Upper lobe of right lung (tissue), 1 donor: ENCODE measurements around the gene SLC30A1. TPM values are rescaled to one million over a fixed set of nuclear protein-coding genes. Genes with fewer than 3 reads are reported as not detected.

ENCODE experiments used
- ATAC-seq: fragments of 200-7000 bp; cut with Tn5 transposase; one replicate; pipeline ENCODE4 v1.9.1; 2020; ENCODE audit warnings: mild to moderate bottlenecking, moderate library complexity
- DNase-seq: peaks from one replicate; pipeline ENCODE4 v3.0.0-alpha.2; 2020
- H3K27ac ChIP-seq: fragments of 200-600 bp; one replicate; pipeline ENCODE4 v1.8.0; 2022
- H3K27me3 ChIP-seq: fragments of 200-600 bp; one replicate; pipeline ENCODE4 v1.8.0; 2022; ENCODE audit warnings: mild to moderate bottlenecking
- H3K36me3 ChIP-seq: fragments of 200-600 bp; one replicate; pipeline ENCODE4 v1.8.0; 2022
- H3K4me1 ChIP-seq: fragments of 200-600 bp; one replicate; pipeline ENCODE4 v1.8.0; 2022
- H3K4me3 ChIP-seq: fragments of 200-600 bp; one replicate; pipeline ENCODE4 v1.8.0; 2022; ENCODE audit warnings: mild to moderate bottlenecking
- H3K9me3 ChIP-seq: fragments of 200-600 bp; one replicate; pipeline ENCODE4 v1.8.0; 2022
- CTCF ChIP-seq: fragments of 200-600 bp; IDR thresholded peaks from one replicate; pipeline ENCODE4 v1.8.0; 2022; ENCODE audit warnings: antibody characterized with exemption
- intact Hi-C: fragments of 100-400 bp; cut with DNase I; formaldehyde crosslinking; loops from one replicate; pipeline ENCODE4 v1.11.0; 2022
- total RNA-seq: library from RNA; stranded (reverse); fragmentation: NEBNext Ultra II Directional; extraction: Animal tissue kit (Norgen Biotek cat#: 25700); gene quantifications from one replicate; pipeline ENCODE4 v1.2.1, GENCODE V29; 2021
- donor health status: DM: no; HTN: yes; CAD: no; lungs with severe emphysema.

The SLC30A1 gene
- total RNA-seq, 1 donor from 2014 or later: 15.6 TPM

DNA sequence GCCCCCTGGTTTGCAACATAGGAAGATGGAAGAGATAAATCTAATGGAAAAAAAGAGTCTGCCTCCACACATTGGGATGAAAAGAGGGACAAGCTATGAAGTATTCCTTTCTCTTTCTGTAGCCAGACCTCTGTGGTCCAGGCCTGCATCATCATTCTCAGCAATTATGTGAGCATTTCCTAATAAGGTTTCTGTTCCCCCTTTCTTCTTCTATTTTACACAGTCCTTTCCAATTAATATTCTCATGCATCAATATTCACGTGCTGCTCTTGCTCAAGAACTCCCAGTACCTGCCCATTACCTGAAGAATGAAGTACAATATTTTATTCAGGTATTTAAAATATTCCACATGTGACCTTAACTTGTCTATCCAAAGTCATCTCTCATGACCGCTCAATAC is 8.2 kb upstream of the SLC30A1 start:
- intact Hi-C loops: no loop called here
- no peaks in the 10 kb centered on the region for H3K27me3 ChIP-seq
- H3K4me1 ChIP-seq: peaks cover 21% of the 10 kb centered on the region
- no peak overlapping the region for H3K4me3 ChIP-seq
- H3K9me3 ChIP-seq: no peaks in the 10 kb centered on the region
- TF ChIP-seq CTCF: no peak
- H3K36me3 ChIP-seq: no peaks in the 10 kb centered on the region
- no peak overlapping the region for H3K27ac ChIP-seq
- peak; percentile 40 for ATAC-seq
- DNase-seq: no peak

- DNase-seq: no peak
- intact Hi-C loops: no loop called here
- peaks cover 24% of the 10 kb centered on the region for H3K4me1 ChIP-seq
- no peak overlapping the region for H3K27ac ChIP-seq
- no peak overlapping the region for H3K4me3 ChIP-seq
- no peak for TF ChIP-seq CTCF
- no peak for ATAC-seq
- H3K36me3 ChIP-seq: no peaks in the 10 kb centered on the region
- H3K27me3 ChIP-seq: no peaks in the 10 kb centered on the region
- H3K9me3 ChIP-seq: no peaks in the 10 kb centered on the region
Measured at GRCh38 chr1:211586538-211586937, 7.6 kb upstream of the SLC30A1 start.

- no peak for TF ChIP-seq CTCF
- Histone ChIP-seq H3K4me1 (peaks cover 18% of the 10 kb centered on the region), H3K36me3 (no peaks in the 10 kb centered on the region), H3K4me3 (no peak overlapping the region), H3K27me3 (no peaks in the 10 kb centered on the region), H3K27ac (no peak overlapping the region), H3K9me3 (no peaks in the 10 kb centered on the region)
- intact Hi-C loops: no loop called here
- no peak for DNase-seq
- ATAC-seq: no peak
Measured at GRCh38 chr1:211583011-211583992, 4.3 kb upstream of the SLC30A1 start.

- Histone ChIP-seq H3K36me3 (no peaks in the 10 kb centered on the region), H3K27ac (peak overlapping the region; percentile 40), H3K9me3 (no peaks in the 10 kb centered on the region), H3K27me3 (no peaks in the 10 kb centered on the region), H3K4me3 (no peak overlapping the region), H3K4me1 (peaks cover 18% of the 10 kb centered on the region)
- DNase-seq (no peak), ATAC-seq (no peak)
- no peak for TF ChIP-seq CTCF
- intact Hi-C loops: no loop called here
Measured at GRCh38 chr1:211581526-211581925, 2.6 kb upstream of the SLC30A1 start.

DNA sequence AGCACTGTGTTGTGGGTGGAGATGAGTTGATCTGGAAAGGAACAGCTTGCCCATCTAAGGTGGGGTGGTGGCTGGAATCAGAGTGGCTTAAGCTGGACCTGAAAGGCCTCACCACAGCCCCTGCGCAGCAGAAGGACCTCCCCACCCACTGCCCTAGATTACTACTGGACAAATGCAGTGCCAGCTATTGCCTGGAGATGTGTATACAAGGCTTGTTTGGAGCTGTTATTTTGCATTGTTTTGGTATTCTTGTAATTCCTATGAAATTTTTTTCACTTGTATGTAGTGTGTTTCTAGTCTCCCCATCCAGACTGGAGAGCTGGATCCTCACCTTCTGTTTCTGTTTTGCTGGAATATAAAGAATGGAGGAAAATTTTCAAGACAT is 1.3 kb upstream of the SLC30A1 start:
- intact Hi-C loops: no loop called here
- Histone ChIP-seq H3K9me3 (no peaks in the 10 kb centered on the region), H3K27me3 (no peaks in the 10 kb centered on the region), H3K4me3 (no peak overlapping the region), H3K27ac (no peak overlapping the region), H3K36me3 (peaks cover 7% of the 10 kb centered on the region), H3K4me1 (peaks cover 26% of the 10 kb centered on the region)
- no peak for TF ChIP-seq CTCF
- DNase-seq (no peak), ATAC-seq (no peak)
